ENCODE measurements around the gene TNK2. TPM values are rescaled to one million over a fixed set of nuclear protein-coding genes. Genes with fewer than 3 reads are reported as not detected.

The TNK2 gene
- total RNA-seq, 1 experiment from 2014 or later: 55.1 TPM

DNA sequence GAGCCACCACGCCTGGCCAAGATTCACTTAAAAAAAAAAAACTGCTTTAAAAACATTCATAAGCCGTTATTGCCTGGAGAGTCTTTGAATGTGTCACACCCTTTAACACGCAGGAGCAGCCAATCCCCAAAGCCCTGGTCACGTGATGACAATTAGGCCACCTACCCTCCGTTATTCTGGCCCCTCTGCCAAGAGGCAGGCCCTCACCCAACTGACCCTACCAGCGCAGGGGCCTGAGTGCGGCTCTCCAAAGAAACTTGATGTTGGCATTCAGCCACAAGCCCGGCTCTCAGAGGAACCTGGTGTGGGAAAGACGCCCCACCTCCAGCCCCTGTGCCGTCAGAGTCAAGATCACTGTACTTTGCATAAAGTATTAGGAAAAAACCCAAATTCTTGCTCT, 85.1 kb downstream of the TNK2 start:
- Histone ChIP-seq H2AFZ (ENCODE audit: low read depth, low read length, poor library complexity, severe bottlenecking) (no peak overlapping the region), H3K4me2 (ENCODE audit: low read length) (no peak overlapping the region), H3K27me3 (ENCODE audit: insufficient read depth, low read length) (no peaks in the 10 kb centered on the region), H3K27ac (ENCODE audit: low read depth, low read length) (no peak overlapping the region), H3K9ac (ENCODE audit: low read length) (no peak overlapping the region), H3K9me3 (ENCODE audit: control insufficient read depth in 1 of 2, insufficient read depth in 1 of 2, low read depth in 1 of 2, low read length in 2 of 2) (no peaks in the 10 kb centered on the region), H3K4me3 (replicated peaks in 1 of 2; ENCODE audit: low read depth in 1 of 2, low read length in 2 of 2) (no peak overlapping the region), H3K9me2 (ENCODE audit: insufficient read depth) (no peaks in the 10 kb centered on the region), H3K79me2 (ENCODE audit: insufficient read depth, low read length) (no peaks in the 10 kb centered on the region), H3K4me1 (ENCODE audit: control insufficient read depth in 1 of 2, insufficient read depth in 2 of 2, low read length in 2 of 2) (peaks cover 2 to 10% of the 10 kb centered on the region in 2 experiments; a peak in 1 of 4 replicates), H4K20me1 (ENCODE audit: insufficient read depth) (no peaks in the 10 kb centered on the region), H3K36me3 (ENCODE audit: control insufficient read depth in 1 of 2, insufficient read depth in 2 of 2, low read length in 2 of 2) (no peaks in the 10 kb centered on the region)
- intact Hi-C loops (cut with micrococcal nuclease): no loop called here
- RAD21 ChIA-PET (ENCODE audit: low non-redundant PET in 1 of 2, low total read pairs in 2 of 2, uncharacterized antibody in 2 of 2, unreplicated experiment in 2 of 2): no interaction called here
- ATAC-seq (no peak), DNase-seq (ENCODE audit: low read depth, low spot score) (no peak)
- BruUV-seq (replicated peaks): no TSS peak
- TF ChIP-seq POLR2A (IDR thresholded peaks at IDR 0.05; ENCODE audit: borderline replicate concordance, extremely low read depth, insufficient read depth, insufficient read length) (no peak), SP1 (IDR thresholded peaks at IDR 0.05; ENCODE audit: low read depth) (no peak), CBX3 (IDR thresholded peaks at IDR 0.05; ENCODE audit: low read depth) (no peak), ZFX (IDR thresholded peaks at IDR 0.05) (no peak), ELF1 (IDR thresholded peaks at IDR 0.05; ENCODE audit: borderline replicate concordance, low read depth) (no peak), SIN3A (IDR thresholded peaks at IDR 0.05; ENCODE audit: low read depth) (no peak), TCF7L2 (IDR thresholded peaks at IDR 0.05; ENCODE audit: borderline replicate concordance, extremely low read depth, insufficient read depth, insufficient read length) (no peak), POLR2AphosphoS5 (IDR thresholded peaks at IDR 0.05; ENCODE audit: low read depth, low read length) (no peak)
- CTCF ChIA-PET: no interaction called here
- POLR2A ChIA-PET: no interaction called here

DNA sequence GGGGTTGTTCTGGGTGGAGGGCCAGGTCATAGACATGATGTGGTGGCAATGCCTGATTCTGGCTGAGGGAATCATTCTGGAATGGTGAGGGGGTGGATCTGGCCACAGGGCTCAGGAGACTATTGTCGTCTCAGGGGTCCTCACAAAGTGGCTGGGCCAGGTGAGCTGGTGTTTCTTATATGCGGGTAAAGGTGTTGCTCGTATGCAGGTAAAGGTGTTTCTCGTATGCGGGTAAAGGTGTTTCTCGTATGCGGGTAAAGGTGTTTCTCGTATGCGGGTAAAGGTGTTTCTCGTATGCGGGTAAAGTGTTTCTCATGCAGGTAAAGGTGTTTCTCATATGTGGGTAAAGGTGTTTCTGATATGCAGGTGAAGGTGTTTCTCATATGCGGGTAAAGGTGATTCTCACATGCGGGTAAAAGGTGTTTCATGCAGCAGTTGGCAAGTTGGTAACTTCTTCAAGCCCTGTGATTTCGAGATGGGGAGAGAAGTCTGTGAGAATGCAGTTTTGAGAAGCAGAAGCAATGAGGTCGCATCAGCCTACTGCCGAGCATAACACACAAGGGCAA, 86.1 kb downstream of the TNK2 start:
- intact Hi-C loops (cut with micrococcal nuclease): no loop called here
- Histone ChIP-seq H3K36me3 (ENCODE audit: control insufficient read depth in 1 of 2, insufficient read depth in 2 of 2, low read length in 2 of 2) (no peaks in the 10 kb centered on the region), H3K79me2 (ENCODE audit: insufficient read depth, low read length) (no peaks in the 10 kb centered on the region), H4K20me1 (ENCODE audit: insufficient read depth) (no peaks in the 10 kb centered on the region), H2AFZ (ENCODE audit: low read depth, low read length, poor library complexity, severe bottlenecking) (no peak overlapping the region), H3K9me3 (ENCODE audit: control insufficient read depth in 1 of 2, insufficient read depth in 1 of 2, low read depth in 1 of 2, low read length in 2 of 2) (no peaks in the 10 kb centered on the region), H3K9ac (ENCODE audit: low read length) (no peak overlapping the region), H3K27ac (ENCODE audit: low read depth, low read length) (no peak overlapping the region), H3K4me1 (ENCODE audit: control insufficient read depth in 1 of 2, insufficient read depth in 2 of 2, low read length in 2 of 2) (peaks cover 2 to 16% of the 10 kb centered on the region in 2 experiments; a peak in 1 of 4 replicates), H3K4me3 (replicated peaks in 1 of 2; ENCODE audit: low read depth in 1 of 2, low read length in 2 of 2) (no peak overlapping the region), H3K4me2 (ENCODE audit: low read length) (no peak overlapping the region), H3K9me2 (ENCODE audit: insufficient read depth) (no peaks in the 10 kb centered on the region), H3K27me3 (ENCODE audit: insufficient read depth, low read length) (no peaks in the 10 kb centered on the region)
- ATAC-seq: no peak
- no TSS peak for BruUV-seq (replicated peaks)
- RAD21 ChIA-PET (ENCODE audit: low non-redundant PET in 1 of 2, low total read pairs in 2 of 2, uncharacterized antibody in 2 of 2, unreplicated experiment in 2 of 2): no interaction called here
- TF ChIP-seq YY1 (IDR thresholded peaks at IDR 0.05; ENCODE audit: extremely low read depth, insufficient replicate concordance, low read depth, low read length): no peak
- POLR2A ChIA-PET: no interaction called here
- DNase-seq (ENCODE audit: low read depth, low spot score): no peak
- CTCF ChIA-PET: no interaction called here

Measured in HCT116 (cell line).